GM12891 (cell line): ENCODE data around the gene FASN.

Experiments
- POLR2A ChIP-seq: IDR thresholded peaks from 2 replicates; pipeline ENCODE4 v1.6.1; 2011; ENCODE audit warnings: low read depth, low read length, control low read depth
- POLR2AphosphoS5 ChIP-seq: IDR thresholded peaks from 2 replicates; pipeline ENCODE4 v1.6.1; 2011; ENCODE audit warnings: low read depth, low read length, control low read depth
- TAF1 ChIP-seq: IDR thresholded peaks from 2 replicates; pipeline ENCODE4 v1.6.1; 2011; ENCODE audit warnings: low read depth, low read length, control low read depth

DNA sequence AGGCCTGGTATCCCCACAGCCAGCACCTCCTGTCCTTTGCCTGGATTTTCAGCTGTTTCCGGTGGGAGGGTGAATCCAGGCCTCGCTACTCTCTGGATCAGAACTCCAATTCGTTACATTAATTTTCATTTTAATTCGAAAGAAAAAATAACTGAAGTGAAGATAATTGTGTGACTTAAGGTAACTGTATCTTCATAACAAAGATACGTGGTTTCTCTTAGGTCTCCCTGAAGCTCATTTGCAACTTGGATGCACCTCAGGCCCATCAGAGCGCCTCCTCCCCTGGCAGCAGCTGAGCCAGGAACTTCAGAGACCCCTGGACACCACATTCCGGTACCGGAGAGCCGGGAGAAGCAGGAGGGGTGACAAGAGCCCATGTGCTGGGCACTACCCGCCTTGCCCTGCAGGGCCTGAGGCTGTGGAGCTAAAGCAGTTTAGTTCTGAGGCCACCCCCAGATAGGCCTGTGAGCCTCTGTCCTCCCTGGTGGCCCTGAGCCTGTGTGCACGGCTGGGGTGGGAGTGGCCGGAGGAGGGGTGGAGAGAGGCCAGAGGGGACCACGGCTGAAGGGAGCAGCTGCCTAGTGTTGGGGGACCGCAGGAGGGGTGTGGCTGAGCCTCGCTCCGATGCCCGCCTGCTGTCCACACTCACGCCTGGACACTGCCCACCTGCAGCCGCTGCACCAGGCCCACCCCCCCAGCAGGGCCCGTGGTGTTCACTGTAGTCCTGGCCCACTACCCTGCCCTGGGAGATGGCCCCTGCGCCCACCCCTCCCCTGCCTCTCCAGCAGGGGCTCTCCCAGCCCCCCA lies 21.0 kb downstream of the FASN start:
- TF ChIP-seq POLR2A (no peak), POLR2AphosphoS5 (no peak; the same call in 1 of the 2 replicates), TAF1 (no peak)
